Keratinocyte (primary cell): ENCODE measurements around the gene SEMA3C.

Source experiments
- EZH2 ChIP-seq: IDR thresholded peaks from one replicate; pipeline ENCODE4 v1.6.1; 2012; ENCODE audit warnings: inconsistent platforms, mild to moderate bottlenecking, low read length, moderate library complexity
- TF ChIP-seq, protein P1 (sequence below), 3 experiments: IDR thresholded peaks in 1 of 3; conservative IDR thresholded peaks in 1 of 3; optimal IDR thresholded peaks in 1 of 3; 2 replicates in 2 of 3; 3 replicates in 1 of 3; pipeline versions ENCODE3 to v1.5.1; 2011; ENCODE audit warnings: low read length in 3 of 3, mild to moderate bottlenecking in 3 of 3, moderate library complexity in 2 of 3, control low read depth in 1 of 3, inconsistent platforms in 1 of 3; ENCODE audit not compliant: insufficient read depth in 2 of 3; ENCODE audit errors: extremely low read depth in 1 of 3

- TF ChIP-seq, protein P1, sequence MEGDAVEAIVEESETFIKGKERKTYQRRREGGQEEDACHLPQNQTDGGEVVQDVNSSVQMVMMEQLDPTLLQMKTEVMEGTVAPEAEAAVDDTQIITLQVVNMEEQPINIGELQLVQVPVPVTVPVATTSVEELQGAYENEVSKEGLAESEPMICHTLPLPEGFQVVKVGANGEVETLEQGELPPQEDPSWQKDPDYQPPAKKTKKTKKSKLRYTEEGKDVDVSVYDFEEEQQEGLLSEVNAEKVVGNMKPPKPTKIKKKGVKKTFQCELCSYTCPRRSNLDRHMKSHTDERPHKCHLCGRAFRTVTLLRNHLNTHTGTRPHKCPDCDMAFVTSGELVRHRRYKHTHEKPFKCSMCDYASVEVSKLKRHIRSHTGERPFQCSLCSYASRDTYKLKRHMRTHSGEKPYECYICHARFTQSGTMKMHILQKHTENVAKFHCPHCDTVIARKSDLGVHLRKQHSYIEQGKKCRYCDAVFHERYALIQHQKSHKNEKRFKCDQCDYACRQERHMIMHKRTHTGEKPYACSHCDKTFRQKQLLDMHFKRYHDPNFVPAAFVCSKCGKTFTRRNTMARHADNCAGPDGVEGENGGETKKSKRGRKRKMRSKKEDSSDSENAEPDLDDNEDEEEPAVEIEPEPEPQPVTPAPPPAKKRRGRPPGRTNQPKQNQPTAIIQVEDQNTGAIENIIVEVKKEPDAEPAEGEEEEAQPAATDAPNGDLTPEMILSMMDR (optimal IDR thresholded peaks at IDR 0.05 in 1 of 3, IDR thresholded peaks at IDR 0.05 in 1 of 3, conservative IDR thresholded peaks at IDR 0.05 in 1 of 3; ENCODE audit: extremely low read depth in 1 of 3, insufficient read depth in 2 of 3, low read length in 3 of 3): no peak
- no peak for TF ChIP-seq EZH2
Observed at GRCh38 chr7:80824253-80824652, 94.6 kb downstream of the SEMA3C start.
